ENCODE results near the gene ABHD2. TPM values are rescaled to one million over a fixed set of nuclear protein-coding genes. Genes with fewer than 3 reads are reported as not detected.

ABHD2 gene
- total and polyA plus RNA-seq, 2 donors (not counting 3 experiments of a cell fraction or from before 2014, with no cell fraction given) = 14.0 to 62.2 TPM

- ChIA-PET POLR2A (no interaction called here), CTCF (interaction anchor here (2.2 to 7.3 kb wide), 2 partner anchors 8 to 21 kb away, joined by 7 to 80 read pairs; no protein-coding TSS in a partner anchor)
- BruUV-seq (replicated peaks) = no TSS peak
- Histone ChIP-seq H3K27me3 (ENCODE audit: control insufficient read depth in 2 of 2, insufficient read depth in 2 of 2, low read length in 2 of 2) (no peaks in the 10 kb centered on the region), H3K9ac (replicated peaks; ENCODE audit: extremely low read depth, insufficient read depth, low read length) (no peak overlapping the region), H3K9me1 (replicated peaks; ENCODE audit: control insufficient read depth, extremely low read depth, insufficient read depth, low read length) (no peaks in the 10 kb centered on the region), H3K4me1 (ENCODE audit: control insufficient read depth, extremely low read depth, insufficient read depth, low read length) (peaks cover 4% of the 10 kb centered on the region), H3K9me3 (replicated peaks; ENCODE audit: control insufficient read depth, insufficient read depth, low read length) (no peaks in the 10 kb centered on the region), H3K4me2 (ENCODE audit: insufficient read depth, low read length) (no peak overlapping the region), H4K20me1 (replicated peaks; ENCODE audit: control insufficient read depth, extremely low read depth, insufficient read depth, low read length) (no peaks in the 10 kb centered on the region), H3K36me3 (ENCODE audit: control insufficient read depth in 2 of 2, extremely low read depth in 1 of 2, insufficient read depth in 2 of 2, low read length in 2 of 2) (no peaks in the 10 kb centered on the region), H2AFZ (ENCODE audit: low read depth, low read length) (no peak overlapping the region), H3K79me2 (ENCODE audit: control insufficient read depth, insufficient read depth, low read length) (no peaks in the 10 kb centered on the region), H3K27ac (ENCODE audit: insufficient read depth, low read depth, low read length) (no peak overlapping the region), H3K4me3 (replicated peaks in 1 of 3; ENCODE audit: insufficient read depth in 1 of 3, low read depth in 1 of 3, low read length in 3 of 3) (no peak overlapping the region)
- intact Hi-C loops (cut with micrococcal nuclease) (no loop called here), dilution Hi-C loops (cut with MboI; ENCODE audit: extremely low pct_ligation_motif_present, low sequenced_read_pairs) (no loop called here)
- DNase-seq (ENCODE audit: low read depth, low spot score) = no peak
- no peak for FAIRE-seq
- TF ChIP-seq POLR2AphosphoS5 (IDR thresholded peaks at IDR 0.05; ENCODE audit: insufficient read depth, low read depth, low read length) = no peak
- no peak for TF ChIP-seq FOS (IDR thresholded peaks at IDR 0.05; ENCODE audit: borderline replicate concordance, insufficient read depth, low read length)
- no peak for TF ChIP-seq GATA2 (IDR thresholded peaks at IDR 0.05; ENCODE audit: insufficient read depth, insufficient read length, low read depth, low read length)
- TF ChIP-seq EZH2 (IDR thresholded peaks at IDR 0.05; ENCODE audit: borderline replicate concordance, low read depth, low read length, severe bottlenecking) = no peak
- TF ChIP-seq, protein P1, sequence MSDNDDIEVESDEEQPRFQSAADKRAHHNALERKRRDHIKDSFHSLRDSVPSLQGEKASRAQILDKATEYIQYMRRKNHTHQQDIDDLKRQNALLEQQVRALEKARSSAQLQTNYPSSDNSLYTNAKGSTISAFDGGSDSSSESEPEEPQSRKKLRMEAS (IDR thresholded peaks at IDR 0.05; ENCODE audit: insufficient read depth, insufficient read length) = no peak
- TF ChIP-seq POLR2A (IDR thresholded peaks at IDR 0.05; ENCODE audit: low read depth, low read length) = no peak
- no peak for TF ChIP-seq CTCF (IDR thresholded peaks at IDR 0.05; ENCODE audit: extremely low read depth in 1 of 2, insufficient read depth in 1 of 2, low read depth in 1 of 2, low read length in 2 of 2)
- no peak for TF ChIP-seq JUN (IDR thresholded peaks at IDR 0.05; ENCODE audit: borderline replicate concordance, insufficient read depth, insufficient read length, low read depth)
- TF ChIP-seq MYC (IDR thresholded peaks at IDR 0.05; ENCODE audit: low read depth, low read length) = no peak
Measured at GRCh38 chr15:89198196-89198595, 109.9 kb downstream of the ABHD2 start.

Data from endothelial cell of umbilical vein (primary cell).